ENCODE measurements around the gene RERGL.

DNA sequence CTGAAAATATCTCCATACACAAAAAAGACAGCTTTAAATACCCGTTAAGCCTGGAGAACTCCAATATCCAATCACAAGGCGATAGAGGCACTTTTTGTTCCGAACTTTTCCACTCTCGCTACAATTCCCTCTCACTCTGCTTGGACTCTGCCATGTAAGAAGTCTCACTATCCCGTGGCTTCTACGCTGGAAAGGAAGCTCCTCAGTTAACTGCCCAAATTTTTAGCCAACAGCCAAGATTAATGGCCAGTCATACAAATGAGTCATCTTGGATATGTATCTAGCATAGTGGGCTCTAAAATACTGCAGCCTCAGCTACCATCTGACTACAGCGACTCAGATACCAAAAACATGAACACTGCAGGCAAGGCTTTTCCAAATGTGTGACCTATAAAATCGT lies 45.5 kb upstream of the RERGL start:
- TF ChIP-seq CTCF (IDR thresholded peaks at IDR 0.05; ENCODE audit: insufficient read depth, low read length): no peak
- no peak for TF ChIP-seq POLR2AphosphoS5 (IDR thresholded peaks at IDR 0.05; ENCODE audit: low read depth)
- no peak for TF ChIP-seq GABPA (IDR thresholded peaks at IDR 0.05; ENCODE audit: low read depth)
